HEK293 (cell line): Measurements from ENCODE around the gene C22orf39.
A peak's percentile ranks its signal among the peaks of the same experiment; 100 is the strongest.

Source experiments
- CTCF ChIA-PET: fragments of 350-600 bp; formaldehyde crosslinking; extraction: SDS; loops from one replicate; lab custom pipeline; 2021; ENCODE audit warnings: antibody characterized with exemption; lab: Yijun Ruan, JAX
- POLR2A ChIA-PET: fragments of 300-600 bp; formaldehyde crosslinking; extraction: SDS; loops from one replicate; lab custom pipeline; 2020; ENCODE audit warnings: antibody characterized with exemption, inconsistent platforms; lab: Yijun Ruan, JAX
- H3K27ac ChIP-seq: fragments of 200-500 bp; sonication (Bioruptor generic); 2 replicates; pipeline ENCODE4 v1.5.1; 2014; ENCODE audit warnings: low read depth, low read length, control low read depth, inconsistent platforms; ENCODE audit errors: extremely low read depth
- H3K36me3 ChIP-seq, 2 experiments: fragments of 200-500 bp in 1 of 2; sonication (Bioruptor generic) in 1 of 2; 1 replicate in 1 of 2; 2 replicates in 1 of 2; pipeline ENCODE4 v1.5.1; 2014 to 2017; ENCODE audit warnings: inconsistent platforms in 2 of 2, low read length in 2 of 2; ENCODE audit not compliant: control insufficient read depth in 2 of 2, insufficient read depth in 1 of 2
- H3K4me1 ChIP-seq: fragments of 200-500 bp; sonication (Bioruptor generic); 2 replicates; pipeline ENCODE4 v1.5.1; 2014; ENCODE audit warnings: mild to moderate bottlenecking, low read length, inconsistent platforms; ENCODE audit not compliant: control insufficient read depth, insufficient read depth
- H3K4me3 ChIP-seq: 2 replicates; pipeline ENCODE4 v1.5.1; 2011; ENCODE audit warnings: low read depth, mild to moderate bottlenecking, control low read depth, low read length, moderate library complexity
- H3K9me3 ChIP-seq: fragments of 200-500 bp; sonication (Bioruptor generic); 2 replicates; pipeline ENCODE4 v1.5.1; 2014; ENCODE audit warnings: low read depth, low read length, inconsistent platforms; ENCODE audit not compliant: control insufficient read depth, insufficient read depth
- AEBP2 ChIP-seq: fragments of 450-650 bp; formaldehyde crosslinking; IDR thresholded peaks from 2 replicates; pipeline ENCODE4 v1.5.1; 2016; ENCODE audit warnings: missing biosample characterization, missing genetic modification characterization, borderline replicate concordance
- ATF2 ChIP-seq: fragments of 450-650 bp; formaldehyde crosslinking; IDR thresholded peaks from 2 replicates; pipeline ENCODE4 v1.5.1; 2016; ENCODE audit warnings: missing biosample characterization, missing genetic modification characterization, low read depth
- CTCF ChIP-seq: fragments of 450-650 bp; formaldehyde crosslinking; IDR thresholded peaks from 2 replicates; pipeline ENCODE4 v1.5.1; 2016; ENCODE audit warnings: missing biosample characterization, missing genetic modification characterization
- GLI2 ChIP-seq: fragments of 450-650 bp; formaldehyde crosslinking; IDR thresholded peaks from 2 replicates; pipeline ENCODE4; 2017; ENCODE audit warnings: missing biosample characterization, missing genetic modification characterization, low read depth, borderline replicate concordance
- HOXD13 ChIP-seq: sonication (generic); formaldehyde crosslinking; IDR thresholded peaks from 2 replicates; pipeline ENCODE4 v1.8.0; 2022; ENCODE audit warnings: missing genetic modification reagents, borderline replicate concordance
- KLF17 ChIP-seq: fragments of 450-650 bp; formaldehyde crosslinking; IDR thresholded peaks from 2 replicates; pipeline ENCODE4 v1.5.1; 2016; ENCODE audit warnings: missing biosample characterization, missing genetic modification characterization
- PATZ1 ChIP-seq: fragments of 450-650 bp; formaldehyde crosslinking; IDR thresholded peaks from 2 replicates; pipeline ENCODE4 v1.5.1; 2016; ENCODE audit warnings: missing biosample characterization, missing genetic modification characterization
- SP2 ChIP-seq: fragments of 450-650 bp; formaldehyde crosslinking; IDR thresholded peaks from 2 replicates; pipeline ENCODE4 v1.5.1; 2016; ENCODE audit warnings: missing biosample characterization, missing genetic modification characterization
- SP3 ChIP-seq: fragments of 450-650 bp; formaldehyde crosslinking; IDR thresholded peaks from 2 replicates; pipeline ENCODE4 v1.5.1; 2016; ENCODE audit warnings: missing biosample characterization, missing genetic modification characterization
- ZNF248 ChIP-seq: fragments of 450-650 bp; formaldehyde crosslinking; IDR thresholded peaks from 2 replicates; pipeline ENCODE4 v1.5.1; 2017; ENCODE audit warnings: missing biosample characterization, missing genetic modification characterization
- ZNF362 ChIP-seq: fragments of 450-650 bp; formaldehyde crosslinking; IDR thresholded peaks from 2 replicates; pipeline ENCODE4 v1.5.1; 2016; ENCODE audit warnings: missing biosample characterization, missing genetic modification characterization
- ZNF529 ChIP-seq: fragments of 450-650 bp; formaldehyde crosslinking; IDR thresholded peaks from 2 replicates; pipeline ENCODE4 v1.5.1; 2017; ENCODE audit warnings: missing genetic modification characterization, missing biosample characterization; ENCODE audit not compliant: insufficient replicate concordance
- ZNF610 ChIP-seq: fragments of 450-650 bp; formaldehyde crosslinking; IDR thresholded peaks from 2 replicates; pipeline ENCODE4 v1.5.1; 2016; ENCODE audit warnings: missing biosample characterization, missing genetic modification characterization, borderline replicate concordance
- ZNF629 ChIP-seq: fragments of 450-650 bp; formaldehyde crosslinking; IDR thresholded peaks from 2 replicates; pipeline ENCODE4 v1.5.1; 2017; ENCODE audit warnings: missing biosample characterization, missing genetic modification characterization
- ZNF692 ChIP-seq: fragments of 450-650 bp; formaldehyde crosslinking; IDR thresholded peaks from 2 replicates; pipeline ENCODE4 v1.5.1; 2016; ENCODE audit warnings: missing biosample characterization, missing genetic modification characterization
- ZNF707 ChIP-seq: fragments of 450-650 bp; formaldehyde crosslinking; IDR thresholded peaks from 2 replicates; pipeline ENCODE4 v1.5.1; 2016; ENCODE audit warnings: missing biosample characterization, missing genetic modification characterization
- ZNF791 ChIP-seq: fragments of 450-650 bp; formaldehyde crosslinking; IDR thresholded peaks from 2 replicates; pipeline ENCODE4 v1.5.1; 2016; ENCODE audit warnings: missing biosample characterization, missing genetic modification characterization
- ZNF837 ChIP-seq: fragments of 450-650 bp; formaldehyde crosslinking; IDR thresholded peaks from 2 replicates; pipeline ENCODE4 v1.5.1; 2016; ENCODE audit warnings: missing biosample characterization, missing genetic modification characterization

C22orf39 gene

GRCh38 chr22:19473578-19473977, 26.1 kb upstream of the C22orf39 start:
- H3K9me3 ChIP-seq, result no peaks in the 10 kb centered on the region
- no peak for TF ChIP-seq ZNF248 (tag by site-specific recombination)
- no peak for TF ChIP-seq ZNF791
- no peak for TF ChIP-seq ZNF692 (tag by site-specific recombination)
- TF ChIP-seq ZNF629 (tag by site-specific recombination), result no peak
- TF ChIP-seq CTCF (tag by site-specific recombination), result peak; percentile 22; the same call in 1 of the 2 replicates
- no peak for TF ChIP-seq SP2 (tag by site-specific recombination)
- no peak for TF ChIP-seq ZNF837 (tag by site-specific recombination)
- TF ChIP-seq ZNF362 (tag by site-specific recombination), result no peak
- no peaks in the 10 kb centered on the region for H3K4me1 ChIP-seq
- ChIA-PET POLR2A (interaction anchor here (0.6 to 1.8 kb wide), 2 partner anchors 40 to 246 kb away, joined by 5 read pairs; no protein-coding TSS in a partner anchor), CTCF (interaction anchor here (0.7 to 3.1 kb wide), 14 partner anchors 9 to 724 kb away, joined by 3 to 27 read pairs (median 4); no protein-coding TSS in a partner anchor)
- no peak overlapping the region for H3K27ac ChIP-seq
- H3K4me3 ChIP-seq, result no peak overlapping the region
- peaks cover 0 to 76% of the 10 kb centered on the region in 2 experiments; a peak in 2 of 3 replicates for H3K36me3 ChIP-seq

GRCh38 chr22:19472233-19472632, 24.7 kb upstream of the C22orf39 start:
- Histone ChIP-seq H3K9me3 (no peaks in the 10 kb centered on the region), H3K4me3 (no peak overlapping the region), H3K36me3 (peaks cover 0 to 90% of the 10 kb centered on the region in 2 experiments; a peak in 2 of 3 replicates), H3K27ac (no peak overlapping the region), H3K4me1 (no peaks in the 10 kb centered on the region)
- ChIA-PET POLR2A (no interaction called here), CTCF (interaction anchor here (0.5 to 1.2 kb wide), 2 partner anchors 139 to 172 kb away, joined by 3 read pairs; no protein-coding TSS in a partner anchor)
- TF ChIP-seq GLI2 (tag by site-specific recombination) (no peak), ZNF529 (tag by site-specific recombination) (no peak), ZNF610 (tag by site-specific recombination) (no peak)

- ChIA-PET POLR2A (no interaction called here), CTCF (interaction anchor here (0.5 kb wide), 1 partner anchor 139 kb away, joined by 3 read pairs; no protein-coding TSS in a partner anchor)
- no peak overlapping the region for H3K27ac ChIP-seq
- no peaks in the 10 kb centered on the region for H3K4me1 ChIP-seq
- no peak overlapping the region for H3K4me3 ChIP-seq
- no peaks in the 10 kb centered on the region for H3K9me3 ChIP-seq
- TF ChIP-seq ATF2 (tag by site-specific recombination) (no peak), AEBP2 (tag by site-specific recombination) (no peak), HOXD13 (CRISPR knock-in tag) (no peak), SP3 (no peak), ZNF707 (tag by site-specific recombination) (no peak), PATZ1 (tag by site-specific recombination) (no peak), GLI2 (tag by site-specific recombination) (no peak), KLF17 (no peak)
- TF ChIP-seq, all 188 proteins: peak for 0
- peaks cover 2 to 96% of the 10 kb centered on the region in 2 experiments; a peak in 2 of 3 replicates for H3K36me3 ChIP-seq
Observed at GRCh38 chr22:19471572-19471971, 24.1 kb upstream of the C22orf39 start.
